Esophagus squamous epithelium (tissue), 4 donors: ENCODE data around the gene FAM98B.

Source experiments
- CTCF ChIP-seq, 6 experiments: fragments of 450-650 bp in 4 of 6; fragments of 200-600 bp in 2 of 6; sonication (generic) in 2 of 6; IDR thresholded peaks; one replicate each; pipeline ENCODE4 v1.5.1; 2016 to 2019; ENCODE audit warnings: antibody characterized with exemption in 6 of 6, mild to moderate bottlenecking in 4 of 6, moderate library complexity in 4 of 6
- POLR2A ChIP-seq, 4 donors: fragments of 450-650 bp; IDR thresholded peaks; one replicate each; pipeline ENCODE4 v1.6.1; 2017; ENCODE audit warnings: antibody characterized with exemption in 4 of 4, mild to moderate bottlenecking in 4 of 4, moderate library complexity in 3 of 4

- TF ChIP-seq POLR2A (IDR thresholded peaks at IDR 0.05) (no peak), CTCF (IDR thresholded peaks at IDR 0.05) (no peak)
Observed at GRCh38 chr15:38520035-38520434, 66.1 kb downstream of the FAM98B start.
